ENCODE measurements around the gene SMURF2.

DNA sequence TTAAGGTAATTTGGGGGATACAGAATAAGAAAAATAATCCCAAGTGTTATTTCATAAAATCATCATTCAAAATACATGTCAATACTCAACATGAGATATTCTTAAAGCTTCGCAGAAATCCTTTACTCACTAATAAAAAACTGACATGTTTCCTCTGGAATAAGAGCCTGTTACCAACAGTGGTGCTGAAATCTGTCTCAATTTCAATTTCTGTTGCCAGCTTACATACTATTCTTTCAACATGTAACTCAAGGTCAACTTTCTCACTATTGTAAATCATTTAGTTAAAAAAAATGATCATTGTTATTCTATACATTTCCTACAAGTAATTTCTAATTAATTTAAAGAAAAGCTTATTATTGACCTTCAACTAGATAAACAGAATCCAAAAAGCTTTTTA is 87.5 kb downstream of the SMURF2 start:
- TF ChIP-seq CTCF (IDR thresholded peaks at IDR 0.05) (no peak), ZNF138 (CRISPR knock-in tag; conservative IDR thresholded peaks at IDR 0.05) (no peak), JAZF1 (CRISPR knock-in tag; IDR thresholded peaks at IDR 0.05) (no peak), ZNF219 (CRISPR knock-in tag; IDR thresholded peaks at IDR 0.05; ENCODE audit: borderline replicate concordance) (no peak), CREM (CRISPR knock-in tag; IDR thresholded peaks at IDR 0.05) (no peak), ESRRA (CRISPR knock-in tag; IDR thresholded peaks at IDR 0.05; ENCODE audit: borderline replicate concordance) (no peak), STAT6 (CRISPR knock-in tag; conservative IDR thresholded peaks at IDR 0.05; ENCODE audit: low read depth) (no peak), OVOL2 (CRISPR knock-in tag; IDR thresholded peaks at IDR 0.05; ENCODE audit: borderline replicate concordance) (no peak)
- TF ChIP-seq, protein P1, sequence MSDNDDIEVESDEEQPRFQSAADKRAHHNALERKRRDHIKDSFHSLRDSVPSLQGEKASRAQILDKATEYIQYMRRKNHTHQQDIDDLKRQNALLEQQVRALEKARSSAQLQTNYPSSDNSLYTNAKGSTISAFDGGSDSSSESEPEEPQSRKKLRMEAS (CRISPR knock-in tag; IDR thresholded peaks at IDR 0.05): no peak

Measured in WTC11 (cell line).